GM21367 (cell line): ENCODE measurements around the gene ZNF709.
"Not testable (repeated sequence)": the region's sequence is repeated elsewhere in the genome, so short reads cannot be mapped to it uniquely, and the experiment has no call there.

Source experiments
- ATAC-seq: cut with Tn5 transposase; IDR thresholded peaks from one replicate; pipeline ENCODE4 v1.9.1; 2021; ENCODE audit not compliant: unreplicated experiment

Gene ZNF709

GRCh38 chr19:12453495-12453894 is 31.1 kb downstream of the ZNF709 start:
- no peak for ATAC-seq

GRCh38 chr19:12450844-12451243 is 33.8 kb downstream of the ZNF709 start:
- ATAC-seq: no peak

DNA sequence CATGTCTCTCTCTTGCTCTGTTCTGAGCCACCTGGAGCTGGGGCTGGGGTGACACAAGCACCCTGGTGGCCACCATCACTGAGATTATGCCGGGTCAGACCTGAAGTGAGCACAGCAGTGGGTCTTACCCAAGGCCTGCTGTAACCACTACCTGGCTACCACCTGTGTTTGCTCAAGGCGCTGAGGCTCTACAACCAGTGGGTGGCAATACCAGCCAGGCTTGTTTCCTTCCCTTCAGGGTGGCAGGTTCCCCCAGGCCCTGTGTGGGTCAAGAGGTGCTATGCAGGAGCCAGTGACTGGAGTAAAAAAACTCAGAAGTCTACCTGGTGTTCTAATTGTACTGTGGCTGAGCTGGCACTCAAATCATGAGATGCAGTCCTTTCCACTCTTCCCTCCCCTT is 35.8 kb downstream of the ZNF709 start:
- ATAC-seq: no peak

DNA sequence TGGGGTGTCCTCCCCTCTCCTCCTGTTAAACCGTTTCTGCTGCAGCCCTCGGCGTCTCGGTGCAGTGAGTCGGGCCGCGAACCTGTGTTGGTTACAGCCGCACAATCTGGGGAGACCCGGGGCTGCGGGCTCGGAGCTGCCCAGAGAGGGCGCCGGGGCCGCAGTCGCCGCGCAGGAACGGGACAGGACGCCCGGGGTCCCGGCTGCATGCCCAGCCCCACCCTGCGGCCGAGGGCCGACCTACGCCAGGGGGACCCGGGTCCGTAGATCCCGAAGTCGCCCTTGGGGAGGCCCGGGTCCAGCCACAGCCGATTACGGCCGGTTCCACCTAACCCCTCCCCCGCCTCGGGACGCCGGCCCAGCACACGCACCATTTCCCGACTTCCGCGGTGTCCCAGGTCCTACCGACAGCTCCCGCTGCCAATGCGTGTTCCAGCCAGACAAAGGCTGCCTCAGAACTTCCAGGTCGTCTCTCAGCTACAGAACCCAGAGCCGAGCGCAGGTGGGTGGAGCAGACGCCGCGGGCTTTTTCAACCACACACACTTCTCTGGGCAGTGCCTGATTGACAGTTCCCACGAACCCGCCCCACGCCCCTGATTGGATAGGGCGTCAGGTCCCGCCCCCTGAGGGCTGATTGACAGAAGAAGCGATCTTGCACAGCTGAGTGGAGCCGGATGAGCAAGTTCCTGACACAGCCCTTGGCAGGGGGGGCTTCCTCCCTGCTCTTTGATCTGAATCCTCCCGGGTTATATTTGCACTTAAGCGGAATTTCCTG is 43.9 kb downstream of the ZNF709 start, which contains the start of gene ZNF443:
Gene ZNF443 (minus strand): TSS at position 481 of the 776 bp plus-strand sequence. CDS start 107 bp downstream, at position 374.
- ATAC-seq: peak; percentile 91

- ATAC-seq: not testable (repeated sequence)
These were observed 44.7 kb downstream of the ZNF709 start for GRCh38 chr19:12439686-12440540.

GRCh38 chr19:12430726-12431299 is 53.8 kb downstream of the ZNF709 start:
- not testable (repeated sequence) for ATAC-seq

- ATAC-seq: no peak
These were observed 58.7 kb downstream of the ZNF709 start for GRCh38 chr19:12425888-12426274.

GRCh38 chr19:12425236-12425887 is 59.3 kb downstream of the ZNF709 start:
- ATAC-seq: no peak

DNA sequence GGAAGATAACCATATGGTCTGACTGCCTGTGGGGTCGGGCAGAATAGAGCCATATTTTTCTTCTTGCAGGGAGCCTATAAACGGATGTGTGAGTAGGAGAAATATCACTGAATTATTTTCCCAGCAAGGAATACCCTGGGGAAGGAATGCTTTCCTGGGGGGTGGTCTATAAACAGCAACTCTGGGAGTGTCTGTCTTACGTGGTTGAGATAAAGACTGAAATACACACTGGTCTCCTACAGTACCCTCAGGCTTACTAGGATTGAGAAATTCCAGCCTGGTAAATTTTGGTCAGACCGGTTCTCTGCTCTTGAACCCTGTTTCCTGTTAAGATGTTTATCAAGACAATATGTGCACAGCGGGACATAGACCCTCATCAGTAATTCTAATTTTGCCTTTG is 67.3 kb downstream of the ZNF709 start:
- ATAC-seq: not testable (repeated sequence)

- no peak for ATAC-seq
These were observed 72.7 kb downstream of the ZNF709 start for GRCh38 chr19:12411893-12412292.
